Dedifferentiated amniotic fluid mesenchymal stem cell (primary cell): ENCODE data around the gene RPRD1B.

Experiments
- DNase-seq: peaks from one replicate; pipeline ENCODE4 v3.0.0-alpha.2; 2016; ENCODE audit errors: extremely low spot score

The RPRD1B gene, protein sequence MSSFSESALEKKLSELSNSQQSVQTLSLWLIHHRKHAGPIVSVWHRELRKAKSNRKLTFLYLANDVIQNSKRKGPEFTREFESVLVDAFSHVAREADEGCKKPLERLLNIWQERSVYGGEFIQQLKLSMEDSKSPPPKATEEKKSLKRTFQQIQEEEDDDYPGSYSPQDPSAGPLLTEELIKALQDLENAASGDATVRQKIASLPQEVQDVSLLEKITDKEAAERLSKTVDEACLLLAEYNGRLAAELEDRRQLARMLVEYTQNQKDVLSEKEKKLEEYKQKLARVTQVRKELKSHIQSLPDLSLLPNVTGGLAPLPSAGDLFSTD

DNA sequence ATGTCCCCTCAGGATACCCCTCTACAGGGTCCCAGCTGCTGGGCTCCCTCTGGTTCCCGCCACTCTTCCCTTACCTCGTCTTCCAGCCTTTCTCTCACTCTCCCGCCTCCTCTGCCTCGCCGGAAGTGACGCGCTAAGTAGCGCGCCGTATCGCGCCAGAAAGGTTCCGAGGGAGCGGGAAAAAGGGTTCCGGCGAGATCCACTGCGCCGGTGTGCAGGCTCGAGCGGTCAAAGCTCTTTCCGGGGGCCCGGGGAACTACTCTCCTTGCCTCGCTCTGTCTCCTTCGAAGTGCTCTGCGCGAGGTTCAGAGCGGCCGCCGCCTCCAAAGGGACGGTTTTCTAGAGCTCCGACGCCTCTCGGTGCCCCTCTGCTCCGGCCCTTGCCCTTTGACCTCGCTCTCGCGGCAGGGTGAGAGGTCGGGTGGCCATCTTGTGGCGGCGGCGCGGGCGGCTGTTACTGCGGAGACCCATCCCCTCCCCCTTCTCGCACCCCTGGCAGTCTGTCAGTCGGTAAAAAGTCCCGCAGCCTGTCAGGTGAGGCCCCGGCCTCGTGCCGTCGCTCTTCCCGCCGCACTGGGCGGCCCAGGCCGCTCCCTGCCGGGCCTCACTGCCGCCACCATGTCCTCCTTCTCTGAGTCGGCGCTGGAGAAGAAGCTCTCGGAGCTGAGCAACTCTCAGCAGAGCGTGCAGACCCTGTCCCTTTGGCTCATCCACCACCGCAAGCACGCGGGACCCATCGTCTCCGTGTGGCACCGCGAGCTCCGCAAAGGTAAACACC is at the start of gene RPRD1B, which contains the start of gene TTI1:
Gene RPRD1B (plus strand): TSS at position 417 of the 778 bp plus-strand sequence. CDS start 202 bp downstream, at position 619.
Gene TTI1 (minus strand): TSS at position 127 of the 778 bp plus-strand sequence. CDS start 19,640 bp downstream, outside the sequence.
- DNase-seq: peak; percentile 85

DNA sequence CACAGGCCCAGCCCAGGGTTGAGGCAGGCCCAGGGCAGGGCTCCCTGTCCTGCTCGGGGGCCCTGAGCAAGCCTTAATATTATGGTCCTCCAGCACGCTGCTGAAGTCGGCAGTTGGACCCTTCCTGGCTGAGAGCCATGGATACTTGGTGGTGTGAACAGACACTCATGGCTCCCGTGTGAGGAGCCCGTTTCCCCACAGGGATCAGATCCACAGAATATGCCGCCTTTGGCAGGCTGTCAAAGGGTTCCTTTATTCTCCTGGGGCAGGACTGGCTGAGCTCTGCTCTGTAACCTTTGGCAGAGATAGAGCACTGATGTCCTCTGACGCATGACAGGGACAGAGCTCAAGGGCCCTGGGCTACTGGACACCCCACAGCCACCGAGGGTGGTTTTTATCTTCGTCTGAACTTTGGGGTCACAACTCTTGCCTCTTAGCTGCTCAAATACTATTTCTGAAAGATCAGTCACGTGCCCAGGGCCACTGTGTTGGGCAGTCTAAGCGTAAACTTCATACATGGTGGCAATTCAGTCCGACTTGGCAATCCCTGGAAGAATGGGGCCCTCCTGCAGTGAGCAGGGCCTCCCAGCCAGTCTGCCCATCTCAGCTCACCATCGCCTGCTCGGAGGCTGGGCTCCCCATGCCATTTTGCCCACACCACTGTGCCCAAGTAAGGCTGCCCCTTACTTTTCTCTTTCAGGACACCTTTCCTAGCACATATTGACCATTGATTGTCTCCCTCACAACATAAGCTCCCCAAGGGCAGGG is 49.3 kb upstream of the RPRD1B start:
- DNase-seq: no peak

DNA sequence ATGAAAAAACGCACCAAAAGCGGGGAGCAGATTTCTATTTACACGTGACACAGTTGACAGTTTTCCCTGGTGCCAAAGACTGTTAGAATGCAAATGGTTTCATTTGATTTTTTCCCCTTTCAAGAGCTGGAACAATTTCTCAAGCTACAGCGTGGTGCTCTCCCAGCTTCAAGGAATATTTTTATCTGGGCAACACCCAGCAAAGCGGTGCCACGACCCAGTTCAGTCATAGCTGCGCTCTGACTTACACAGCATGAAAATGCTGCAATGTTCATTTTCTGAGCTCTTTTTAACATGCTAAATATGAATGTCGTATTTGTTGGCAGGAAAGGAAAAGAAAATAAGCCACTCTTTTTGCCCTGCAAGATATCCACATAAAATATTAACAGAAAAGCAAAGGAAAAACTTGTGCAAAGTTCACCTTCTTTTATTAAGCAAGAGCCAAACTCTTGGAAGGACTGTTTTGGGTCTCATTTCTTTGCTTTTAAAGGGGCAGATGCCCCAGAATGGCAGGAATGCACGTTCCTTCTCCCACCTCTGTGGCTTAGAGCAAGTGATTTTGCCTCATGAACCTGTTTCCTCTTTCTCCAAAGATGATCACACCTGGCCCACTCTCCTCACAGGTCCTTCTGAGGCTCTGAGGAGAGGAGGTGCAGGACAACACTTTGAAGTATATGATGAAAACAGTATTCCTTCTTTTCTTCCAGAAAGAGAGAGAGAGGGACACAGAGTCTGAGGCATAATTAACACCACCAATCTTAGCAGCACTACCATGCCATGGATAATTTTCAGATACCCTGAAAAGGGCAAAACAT is 47.3 kb upstream of the RPRD1B start:
- DNase-seq: no peak

DNA sequence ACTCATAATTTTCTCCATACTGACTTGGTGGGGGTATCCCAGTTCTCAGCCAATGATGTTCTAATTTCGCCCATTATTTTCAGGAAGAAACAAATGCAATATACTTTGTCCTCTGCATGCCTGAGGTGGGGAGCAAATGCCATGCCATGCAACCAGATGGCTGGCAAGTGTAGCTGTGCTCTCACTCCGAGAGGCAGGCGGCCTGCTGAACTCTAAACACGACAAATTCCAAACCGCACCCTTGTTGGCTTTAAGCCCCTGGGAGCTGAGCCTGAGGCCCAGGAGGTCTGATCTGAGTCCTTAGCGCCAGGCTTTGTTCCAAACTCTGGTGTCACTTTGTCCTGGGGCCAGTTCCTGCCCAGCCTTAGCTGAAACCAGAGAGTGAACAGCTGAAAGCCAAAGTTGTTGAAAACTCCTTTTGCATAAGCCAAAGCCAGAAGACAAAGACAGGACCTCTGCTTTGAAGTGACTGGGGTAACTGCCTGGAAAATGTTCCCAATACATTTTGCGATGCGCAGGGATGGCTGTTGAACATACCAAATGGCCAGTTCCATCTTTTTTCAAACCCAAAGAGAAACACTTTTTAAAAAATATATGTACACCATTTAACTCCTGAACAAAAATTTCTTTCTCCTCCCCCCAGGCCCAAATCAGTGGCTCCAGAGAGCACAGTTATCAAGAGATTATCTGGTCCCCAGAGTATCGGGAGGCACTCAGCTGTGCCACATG is 46.5 kb upstream of the RPRD1B start:
- DNase-seq: peak; percentile 74

DNA sequence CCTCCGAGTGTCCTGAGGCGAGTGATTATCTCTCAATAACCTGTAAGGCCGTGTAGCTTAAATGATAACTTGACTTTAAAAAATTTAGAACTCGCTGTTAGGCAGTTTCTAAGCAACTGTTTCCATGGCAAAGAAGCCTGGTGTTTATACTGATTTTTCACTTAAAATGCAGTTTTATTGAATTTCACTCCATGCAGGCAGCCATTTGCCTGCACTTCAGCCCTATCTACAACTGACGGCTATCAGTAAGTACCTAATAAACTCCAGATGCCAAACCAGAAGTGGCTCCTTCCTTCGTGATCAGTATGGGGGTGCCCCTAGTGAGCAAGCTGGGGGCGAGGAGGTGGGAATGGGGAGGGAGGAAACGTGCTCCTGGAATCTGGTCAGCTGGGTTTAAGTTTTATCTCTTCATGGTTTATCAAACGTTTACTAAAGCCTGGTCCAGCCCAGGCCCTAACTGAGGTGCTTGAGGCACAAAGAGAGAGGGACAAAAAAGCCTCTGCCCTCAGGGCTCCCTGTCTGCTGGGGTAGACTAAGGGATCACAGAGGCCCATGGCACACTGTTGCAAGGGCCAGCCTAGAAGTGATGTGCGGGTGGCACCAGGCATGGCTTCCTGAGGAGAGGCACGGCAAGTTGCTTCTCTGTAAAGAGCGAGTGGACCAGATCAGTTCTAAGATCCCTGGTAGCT is 45.8 kb upstream of the RPRD1B start:
- DNase-seq: no peak

DNA sequence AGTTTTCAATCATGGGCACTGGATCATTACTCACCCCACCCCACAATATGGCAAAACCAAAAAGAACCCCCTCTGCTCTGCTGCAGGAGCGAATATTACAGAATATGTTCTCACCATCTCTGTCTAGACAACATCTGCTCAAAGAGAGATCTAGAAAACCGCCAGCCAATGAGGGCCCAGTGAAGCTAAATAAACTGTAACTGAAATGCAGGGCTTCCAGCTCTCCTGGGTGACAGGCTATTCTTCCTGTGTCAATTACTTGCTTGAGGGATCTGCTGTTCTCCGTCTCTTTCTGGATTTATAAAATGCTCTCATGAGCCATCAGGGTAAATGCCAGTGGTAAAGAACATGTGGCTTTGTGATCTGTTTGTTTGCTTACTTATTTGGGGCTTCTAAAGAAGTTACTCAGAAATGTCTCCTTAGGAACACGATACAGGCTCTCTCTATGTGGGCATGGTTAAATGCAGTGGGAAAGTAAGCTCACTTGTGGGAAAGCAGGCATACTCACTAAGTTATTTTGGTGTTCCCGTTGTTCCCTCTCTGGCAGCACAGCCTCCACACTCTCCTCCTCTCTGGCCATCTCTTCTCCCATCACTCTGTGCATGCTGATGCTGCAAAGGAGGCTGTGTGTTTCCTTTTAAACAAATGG is 45.1 kb upstream of the RPRD1B start:
- no peak for DNase-seq

DNA sequence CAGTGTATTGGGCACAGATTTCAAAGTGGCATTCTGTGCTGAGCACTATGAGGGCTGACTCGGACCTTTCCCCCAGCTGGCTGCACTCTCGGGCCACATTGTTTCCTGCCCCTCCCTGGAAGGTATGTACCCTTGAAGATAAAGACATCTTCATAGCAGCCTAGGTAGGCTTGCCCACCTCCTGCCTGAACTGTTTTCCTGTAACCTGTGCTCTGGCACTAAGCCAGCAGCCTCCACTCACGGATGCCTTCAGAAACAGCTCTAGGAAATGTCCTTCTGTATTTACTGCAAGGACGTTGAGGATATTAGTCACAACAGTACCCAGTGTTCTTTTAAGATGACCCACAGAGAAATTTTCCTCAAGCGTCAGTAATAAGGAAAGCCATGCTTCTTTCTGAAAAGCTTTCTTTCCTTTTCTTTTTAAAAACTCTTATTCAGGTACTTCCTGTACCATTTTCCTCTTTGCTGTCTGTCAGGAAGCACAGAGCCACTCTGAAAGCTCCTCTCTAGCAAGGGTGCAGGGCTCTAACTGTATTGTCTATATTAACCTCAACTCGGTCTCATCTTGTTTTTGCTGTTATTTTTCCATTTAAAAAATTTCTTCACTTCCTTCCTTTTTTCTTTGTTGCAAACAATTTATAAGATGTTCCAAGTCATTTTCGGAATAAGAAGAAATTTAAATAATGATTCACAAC is 43.8 kb upstream of the RPRD1B start:
- no peak for DNase-seq

DNA sequence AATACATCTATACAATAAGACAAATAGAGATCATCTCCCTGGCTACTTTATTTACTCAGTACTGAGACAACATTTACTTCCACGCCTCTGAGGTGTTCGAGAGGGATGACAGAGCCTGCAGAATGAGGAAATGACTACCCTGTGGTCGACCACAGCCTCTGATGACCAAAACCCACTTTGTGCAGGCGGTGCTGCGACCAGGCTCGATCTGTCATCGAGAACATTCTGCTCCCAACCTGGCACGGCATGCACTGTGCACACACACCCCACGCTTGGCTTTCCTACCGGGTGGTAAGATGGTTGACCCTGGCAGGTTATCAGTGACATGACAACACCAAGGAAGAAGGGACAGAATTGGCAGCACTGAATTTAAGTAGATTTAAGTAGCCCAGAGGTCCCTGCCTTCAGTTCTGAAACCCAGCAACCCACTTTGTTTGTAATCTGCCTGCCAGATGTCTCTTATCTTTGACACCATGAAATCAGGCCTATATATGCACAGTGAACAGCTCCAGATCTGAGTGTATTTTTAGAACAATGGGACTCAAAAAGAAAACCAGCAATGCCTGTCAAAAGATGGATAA is 42.9 kb upstream of the RPRD1B start:
- no peak for DNase-seq

DNA sequence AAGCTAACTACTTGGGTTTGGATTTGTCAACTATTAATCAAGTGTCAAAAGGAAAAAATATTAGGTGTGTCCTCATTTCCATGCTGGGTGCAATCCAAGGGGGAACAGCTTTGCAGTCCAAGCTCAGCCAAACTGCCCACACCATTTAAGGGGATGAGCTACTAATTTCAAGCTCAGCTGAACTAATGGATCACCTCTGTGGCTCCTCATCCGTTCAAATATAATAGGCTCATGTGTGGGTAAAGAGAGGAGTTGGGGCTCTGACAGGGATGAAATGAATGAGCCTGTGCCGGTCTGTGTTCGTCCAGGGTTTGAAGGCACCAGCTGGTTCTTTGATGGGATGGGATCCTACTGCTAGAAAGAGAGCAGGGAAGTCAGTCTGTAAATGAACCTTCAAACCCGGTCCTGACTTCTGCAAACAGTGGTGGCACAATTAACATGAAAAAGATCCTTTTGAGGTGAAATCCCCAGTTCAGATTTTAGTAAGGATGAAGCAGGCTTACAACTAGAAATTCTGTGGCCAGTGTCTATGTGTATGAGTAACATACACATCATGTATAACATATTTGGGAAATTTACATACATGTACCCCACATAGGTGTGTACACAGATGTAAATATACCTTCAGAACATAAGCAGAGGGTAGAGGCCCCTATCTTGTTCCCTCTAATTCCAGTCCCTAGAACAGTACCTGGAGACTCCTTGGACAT is 42.2 kb upstream of the RPRD1B start:
- no peak for DNase-seq

DNA sequence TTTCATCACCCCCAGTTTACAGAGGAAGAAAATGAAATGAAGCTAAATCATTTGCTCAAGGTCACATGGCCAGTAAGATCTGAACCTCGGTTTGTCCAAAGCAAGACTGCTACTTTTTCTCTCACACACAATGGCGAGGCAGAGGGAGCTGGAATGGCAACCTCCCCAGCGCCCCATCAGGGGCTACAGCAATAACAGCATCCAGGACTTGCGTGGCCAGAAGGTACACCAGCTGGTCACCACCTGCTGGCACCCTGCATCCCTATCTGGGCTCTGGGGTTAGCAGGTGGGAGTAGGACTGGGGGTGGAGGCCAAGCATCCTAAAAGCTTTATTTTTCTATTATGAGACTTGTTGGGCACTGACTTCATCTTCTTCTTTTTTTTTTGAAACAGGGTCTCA is 41.6 kb upstream of the RPRD1B start:
- DNase-seq: no peak

DNA sequence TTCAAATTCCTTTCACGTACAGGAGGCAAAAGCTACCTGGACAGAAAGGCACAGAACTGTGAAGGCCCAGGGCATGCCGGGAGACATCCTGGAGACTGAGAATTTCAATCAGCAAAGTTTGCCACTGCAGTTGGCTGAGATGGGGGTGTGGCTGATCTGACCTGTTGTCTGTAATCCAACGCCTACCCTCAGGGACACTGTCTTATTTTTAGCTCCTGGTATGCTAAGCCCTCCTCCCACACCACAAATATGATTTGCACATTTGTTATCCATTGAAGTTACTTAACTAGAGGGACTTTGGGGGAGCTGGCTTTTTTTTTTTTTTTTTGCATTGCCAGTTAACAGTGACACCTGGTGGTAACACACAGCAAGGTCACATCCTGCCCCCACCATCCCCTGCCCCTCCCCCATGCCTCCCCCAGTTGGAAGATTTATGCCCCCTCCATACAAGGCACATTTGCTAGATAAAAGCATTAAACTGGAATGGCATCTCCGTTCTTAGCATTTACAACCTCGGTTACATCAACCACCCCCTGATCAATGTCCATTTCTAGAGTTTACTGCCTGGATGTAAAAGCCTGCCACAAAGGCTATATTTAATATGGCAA is 40.6 kb upstream of the RPRD1B start:
- DNase-seq: peak; percentile 68

DNA sequence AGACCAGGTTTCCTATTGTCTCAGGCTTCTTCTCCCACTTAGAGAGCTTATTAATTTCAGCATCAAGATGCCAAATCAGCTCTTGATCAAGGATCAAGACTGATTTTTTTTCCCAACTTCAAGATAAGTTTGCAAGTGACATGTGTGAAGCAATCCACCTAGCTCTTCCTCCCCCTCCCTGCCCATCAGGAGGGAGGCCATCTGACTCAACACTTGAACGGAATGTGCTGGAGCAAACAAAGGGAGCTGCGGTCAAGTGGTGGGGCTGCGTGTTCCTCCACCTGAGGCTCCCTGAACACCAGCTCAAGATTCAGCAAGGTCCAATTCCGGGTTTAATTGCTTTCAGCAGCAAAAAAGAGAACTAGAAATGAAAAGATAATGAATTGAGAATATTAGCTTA is 39.0 kb upstream of the RPRD1B start:
- no peak for DNase-seq

DNA sequence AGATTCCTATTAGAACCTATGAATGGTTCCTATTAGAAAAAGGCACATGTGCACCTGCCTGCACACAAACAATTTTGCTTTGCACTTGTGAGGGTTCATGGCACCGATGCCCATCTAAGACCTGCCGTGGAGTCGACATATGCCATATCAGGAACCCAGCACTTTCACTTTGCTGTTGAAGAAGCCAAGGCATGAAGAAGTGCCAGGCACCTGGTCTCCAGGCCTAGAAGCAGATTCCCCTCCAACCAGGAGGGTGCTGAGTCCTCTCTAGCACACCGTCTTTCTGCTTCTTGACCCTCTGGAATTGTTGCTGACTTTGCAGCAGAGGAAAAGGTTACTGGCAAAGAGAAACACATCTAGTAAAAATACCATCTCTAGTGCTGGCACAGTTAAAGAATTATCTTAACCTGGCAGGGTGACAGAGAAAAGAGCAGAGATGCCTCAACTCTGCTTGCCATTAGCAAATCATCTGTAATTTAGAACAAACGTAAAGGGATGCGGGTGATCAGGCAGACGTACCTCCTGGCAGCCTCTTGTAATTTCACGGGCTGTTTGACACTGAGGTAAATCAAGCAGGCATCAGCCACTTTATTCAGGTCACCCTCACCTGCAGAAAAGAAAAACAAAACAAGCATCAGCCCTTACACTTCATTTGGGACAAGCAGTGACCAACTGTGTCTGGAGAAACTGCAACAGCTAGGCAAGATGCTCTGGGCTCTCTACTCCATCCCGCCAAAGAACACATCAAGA is 37.5 kb upstream of the RPRD1B start:
- no peak for DNase-seq

DNA sequence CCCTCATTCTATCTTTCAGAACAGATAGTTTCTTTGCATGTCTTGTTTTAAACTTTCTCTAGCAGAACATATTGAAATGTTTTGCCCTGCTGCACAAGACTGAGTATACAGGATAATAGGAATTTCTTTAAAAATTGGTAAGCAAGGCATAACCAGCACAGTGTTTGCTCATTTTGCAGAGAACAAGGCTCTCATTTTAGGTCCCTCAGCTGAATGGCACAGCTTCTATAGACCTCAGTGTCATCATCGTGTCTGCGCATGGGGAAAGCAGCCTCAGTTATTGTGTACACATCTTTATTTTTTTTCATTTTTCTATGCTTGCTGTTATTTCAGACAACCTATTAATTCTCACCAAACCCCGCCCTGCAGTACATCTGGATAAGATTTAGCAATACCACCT is 36.0 kb upstream of the RPRD1B start:
- DNase-seq: no peak

DNA sequence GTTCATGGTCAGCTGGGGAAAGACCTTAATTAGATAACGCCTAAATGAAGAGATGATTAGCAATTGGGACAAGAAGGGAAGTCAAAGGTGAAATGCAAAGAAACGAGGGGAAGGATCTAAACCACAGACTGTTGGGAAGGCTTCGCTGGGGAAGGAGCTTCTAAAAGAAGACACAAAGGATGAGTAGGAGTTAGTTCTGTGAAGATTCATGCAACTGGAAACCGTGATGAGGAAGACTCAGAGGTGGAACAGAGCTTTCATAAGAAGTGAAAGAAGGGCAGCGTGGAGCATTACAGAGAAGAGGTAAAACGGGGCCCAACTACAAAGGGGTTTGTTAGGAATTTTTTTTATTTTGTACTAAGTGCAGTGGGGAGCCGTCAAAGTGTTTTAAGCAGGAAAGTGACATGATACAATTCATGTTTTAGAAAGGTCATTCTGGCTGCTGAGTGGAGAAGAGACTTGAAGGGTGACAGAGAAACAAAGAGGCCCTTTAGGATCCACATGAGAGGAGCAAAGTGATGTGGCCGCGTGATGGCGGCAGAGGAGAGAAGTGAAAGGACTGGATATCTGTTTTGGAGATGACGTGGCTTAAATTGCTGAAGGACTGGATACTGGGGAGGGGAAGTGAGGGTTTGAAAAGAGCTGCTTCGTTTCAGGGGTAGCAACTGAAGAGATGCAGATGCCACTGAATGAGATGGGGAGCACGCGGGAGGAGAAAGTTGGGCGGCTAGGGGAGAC is 33.9 kb upstream of the RPRD1B start:
- DNase-seq: no peak

DNA sequence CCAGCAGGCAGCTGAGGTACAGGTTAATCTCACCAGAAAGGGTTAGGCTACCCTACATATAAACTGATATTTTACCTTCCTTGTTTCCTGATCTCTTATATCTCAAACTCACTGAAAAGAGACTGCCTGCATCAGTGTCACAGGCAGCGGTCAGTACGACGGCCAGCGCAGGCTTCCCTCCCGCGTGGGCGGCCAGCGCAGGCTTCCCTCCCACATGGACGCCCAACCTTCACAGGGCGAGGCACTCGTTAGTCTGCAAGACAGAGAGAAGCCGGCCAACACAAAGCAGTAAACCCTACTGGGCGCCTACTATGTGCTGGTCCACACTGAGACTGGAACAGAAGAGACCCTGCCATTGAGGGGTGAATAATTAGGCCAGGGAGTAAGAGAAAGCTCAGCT is 33.3 kb upstream of the RPRD1B start:
- no peak for DNase-seq
